Astrocyte of the cerebellum (primary cell): ENCODE measurements around the gene TGM1.

Experiments used
- DNase-seq: peaks from one replicate; pipeline ENCODE4 v3.0.0-alpha.2; 2011; ENCODE audit warnings: low read depth
- H3K4me3 ChIP-seq: 2 replicates; pipeline ENCODE4 v1.5.1; 2011; ENCODE audit warnings: mild to moderate bottlenecking, low read depth, low read length, moderate library complexity
- CTCF ChIP-seq: IDR thresholded peaks from 2 replicates; pipeline ENCODE4 v1.5.1; 2012; ENCODE audit warnings: low read length, low read depth, moderate library complexity, mild to moderate bottlenecking; ENCODE audit errors: missing control alignments
- in situ Hi-C: cut with HindIII; loops from 2 replicates; pipeline ENCODE4 v1.10.0; 2017; ENCODE audit warnings: low sequenced_read_pairs

TGM1 gene

GRCh38 chr14:24234095-24235005, 28.6 kb downstream of the TGM1 start:
- in situ Hi-C loops = no loop called here

GRCh38 chr14:24233538-24233866, 29.5 kb downstream of the TGM1 start:
- DNase-seq = no peak
- in situ Hi-C loops = no loop called here
- no peak for TF ChIP-seq CTCF
- H3K4me3 ChIP-seq = peak overlapping the region; percentile 76

More at GRCh38 chr14:24234095-24235005, 28.6 kb downstream of the TGM1 start:
- no peak overlapping the region for H3K4me3 ChIP-seq
- no peak for DNase-seq
- no peak for TF ChIP-seq CTCF

- no peak for TF ChIP-seq CTCF
- peak within 1 kb of the TSS; percentile 76 for H3K4me3 ChIP-seq
- in situ Hi-C loops = no loop called here
- no peak for DNase-seq
Observed at GRCh38 chr14:24232645-24233537, 30.1 kb downstream of the TGM1 start, which contains the start of gene GMPR2. GMPR2 (plus strand) TSS chr14:24232929; CDS start chr14:24233254, 325 bp downstream.

- H3K4me3 ChIP-seq = peak within 1 kb of the TSS; percentile 76
- in situ Hi-C loops = no loop called here
- peak; percentile 91 for DNase-seq
- TF ChIP-seq CTCF = no peak
Observed at GRCh38 chr14:24232121-24232644, 30.8 kb downstream of the TGM1 start, which contains the start of gene NEDD8. NEDD8 (minus strand) TSS chr14:24232367; CDS start chr14:24232267, 100 bp downstream.

- TF ChIP-seq CTCF = no peak
- H3K4me3 ChIP-seq = peak overlapping the region; percentile 76
- no peak for DNase-seq
- in situ Hi-C loops = no loop called here
Observed at GRCh38 chr14:24231263-24232120, 31.5 kb downstream of the TGM1 start.
